HG02840 (cell line): ENCODE data around the gene ECT2.
"Not testable (repeated sequence)": the region's sequence is repeated elsewhere in the genome, so short reads cannot be mapped to it uniquely, and the experiment has no call there.

Experiments
- ATAC-seq: cut with Tn5 transposase; IDR thresholded peaks from one replicate; pipeline ENCODE4 v1.9.1; 2021; ENCODE audit warnings: mild to moderate bottlenecking, moderate library complexity, moderate number of reproducible peaks; ENCODE audit not compliant: unreplicated experiment, low FRiP score

Gene ECT2

GRCh38 chr3:172800156-172800555 is 49.6 kb downstream of the ECT2 start:
- ATAC-seq, result no peak

- ATAC-seq, result no peak
Observed at GRCh38 chr3:172803489-172803888, 53.0 kb downstream of the ECT2 start.

DNA sequence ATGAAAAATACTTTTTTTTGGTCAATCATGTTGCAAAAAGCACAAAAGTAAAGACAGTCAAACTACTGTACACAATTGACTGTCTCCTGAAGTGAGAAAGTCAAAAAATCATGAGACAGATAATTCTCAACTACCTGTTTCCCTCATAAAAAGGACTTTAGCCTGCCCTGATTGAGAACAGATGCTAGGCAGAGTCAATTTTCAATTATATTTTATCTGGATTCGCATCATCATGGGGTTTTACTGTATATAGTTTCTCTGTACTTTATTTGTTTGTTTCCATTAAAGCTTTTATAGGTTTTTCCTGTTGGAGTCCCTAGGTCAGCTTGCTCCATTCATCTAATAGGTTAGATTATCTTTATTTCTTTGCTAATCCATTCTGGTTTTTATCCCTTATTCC is 53.8 kb downstream of the ECT2 start:
- ATAC-seq, result no peak

DNA sequence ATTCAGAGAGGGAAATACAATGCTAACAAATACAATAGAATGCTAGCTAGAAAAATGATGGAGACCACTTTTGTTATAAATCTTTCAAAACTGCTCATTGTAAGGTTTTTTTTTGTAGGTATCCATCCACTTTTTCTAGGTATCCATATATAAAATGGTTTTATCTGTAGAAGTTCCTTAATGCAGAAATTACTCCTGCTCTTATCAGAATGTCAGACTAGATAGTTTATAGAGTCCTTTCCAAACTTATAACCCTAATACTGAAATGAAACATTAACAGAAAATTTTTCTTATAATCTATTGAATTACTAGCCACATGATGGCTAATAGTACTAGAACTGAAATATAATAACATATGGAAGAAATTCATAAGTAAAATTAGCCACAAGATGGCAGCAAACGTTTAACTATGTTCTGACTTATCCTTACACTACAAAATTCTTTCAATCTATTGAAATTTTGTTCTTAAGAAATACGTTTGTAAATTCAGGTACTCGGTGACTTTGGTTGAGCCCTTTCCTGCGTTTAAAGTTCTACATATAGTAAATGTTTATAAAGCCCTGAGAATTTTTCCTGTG is 58.5 kb downstream of the ECT2 start:
- ATAC-seq, result no peak

GRCh38 chr3:172811099-172811498 is 60.6 kb downstream of the ECT2 start:
- no peak for ATAC-seq

DNA sequence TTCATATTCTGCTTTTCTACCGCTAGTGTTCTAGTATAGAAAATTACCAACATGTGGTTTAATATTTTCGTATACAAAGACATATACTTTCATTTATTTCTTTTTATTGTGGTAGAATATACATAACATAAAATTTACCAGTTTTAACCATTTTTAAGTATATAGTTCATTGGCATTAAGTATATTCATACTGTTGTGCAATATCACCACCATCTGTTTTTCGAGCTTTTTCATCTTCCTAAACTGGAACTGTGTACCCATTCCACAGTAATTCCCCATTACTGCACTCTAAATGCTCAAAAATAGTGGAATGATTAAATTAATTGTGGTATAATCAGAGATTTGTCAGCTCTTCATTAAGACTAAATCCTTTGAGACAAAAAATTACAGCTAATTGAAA is 62.9 kb downstream of the ECT2 start:
- no peak for ATAC-seq

DNA sequence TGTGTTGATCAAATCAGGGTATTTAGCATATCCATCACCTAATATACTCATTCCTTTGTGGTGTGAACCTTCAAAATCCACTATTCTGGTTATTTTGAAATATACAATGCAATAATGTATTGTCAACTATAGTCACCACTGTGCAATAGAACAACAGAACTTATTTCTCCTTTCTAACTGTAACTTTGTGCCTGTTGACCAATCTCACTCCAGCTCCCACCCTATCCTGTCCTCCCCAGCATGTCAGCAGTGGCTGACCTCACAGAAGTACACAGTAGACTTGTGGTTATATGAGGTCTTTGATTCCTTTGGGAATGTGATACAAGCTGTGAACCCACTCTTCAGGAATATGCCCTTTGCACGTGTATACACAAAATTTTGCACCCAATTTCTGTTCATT is 64.2 kb downstream of the ECT2 start:
- no peak for ATAC-seq

- no peak for ATAC-seq
Observed at GRCh38 chr3:172815857-172816256, 65.3 kb downstream of the ECT2 start.

- ATAC-seq, result no peak
Observed at GRCh38 chr3:172816281-172816680, 65.8 kb downstream of the ECT2 start.

DNA sequence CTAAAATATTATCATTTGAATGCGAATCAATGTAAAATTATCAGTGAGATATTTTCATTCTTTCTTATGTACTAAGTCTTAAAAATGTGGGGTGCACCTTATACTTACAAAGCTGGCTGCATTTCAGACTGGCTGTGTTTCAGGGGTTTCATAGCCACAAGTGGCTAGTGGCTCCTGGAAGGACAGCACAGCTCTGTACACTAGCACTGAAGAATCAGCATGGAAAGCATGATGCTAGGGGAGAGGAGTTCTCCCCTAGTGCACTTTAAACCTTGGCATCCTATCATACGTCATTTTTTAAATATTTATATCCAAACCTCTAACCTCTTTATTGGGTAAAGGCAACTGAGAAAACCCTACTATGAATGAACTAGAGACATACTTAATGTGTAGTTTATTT is 66.4 kb downstream of the ECT2 start:
- ATAC-seq, result no peak

GRCh38 chr3:172820492-172820891 is 70.0 kb downstream of the ECT2 start:
- ATAC-seq, result no peak

DNA sequence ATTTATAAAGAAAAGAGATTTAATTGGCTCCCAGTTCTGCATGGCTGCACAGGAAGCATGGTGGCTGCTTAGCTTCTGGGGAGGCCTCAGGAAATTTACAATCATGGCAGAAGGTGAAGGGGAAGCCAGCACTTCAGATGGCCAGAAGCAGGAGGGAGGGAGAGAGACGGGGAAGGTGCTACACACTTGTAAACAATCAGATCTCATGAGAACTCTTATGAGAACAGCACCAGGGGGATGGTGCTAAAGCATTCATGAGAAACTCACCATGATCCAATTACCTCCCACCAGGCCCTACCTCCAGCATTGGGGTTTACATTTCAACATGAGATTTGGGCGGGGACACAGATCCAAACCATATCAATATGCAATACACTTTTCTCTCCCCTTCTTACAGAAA is 73.7 kb downstream of the ECT2 start:
- ATAC-seq, result no peak

DNA sequence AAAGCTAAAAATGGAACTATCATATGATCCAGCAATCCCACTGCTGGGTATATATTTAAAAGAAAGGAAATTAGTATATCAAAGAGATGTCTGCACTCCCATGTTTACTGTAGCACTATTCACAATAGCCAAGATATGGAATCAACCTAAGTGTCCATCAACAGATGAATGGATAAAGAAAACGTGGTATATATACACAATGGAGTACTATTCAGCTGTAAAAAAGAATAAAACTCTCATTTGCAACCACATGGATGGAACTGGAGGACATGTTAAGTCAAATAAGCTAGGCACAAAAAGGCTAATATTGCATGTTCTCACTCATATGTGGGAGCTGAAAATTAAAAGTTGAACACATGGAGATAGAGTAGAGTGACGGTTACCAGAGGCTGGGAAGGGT is 76.7 kb downstream of the ECT2 start:
- ATAC-seq, result not testable (repeated sequence)

- no peak for ATAC-seq
Observed at GRCh38 chr3:172832983-172833382, 82.5 kb downstream of the ECT2 start.

DNA sequence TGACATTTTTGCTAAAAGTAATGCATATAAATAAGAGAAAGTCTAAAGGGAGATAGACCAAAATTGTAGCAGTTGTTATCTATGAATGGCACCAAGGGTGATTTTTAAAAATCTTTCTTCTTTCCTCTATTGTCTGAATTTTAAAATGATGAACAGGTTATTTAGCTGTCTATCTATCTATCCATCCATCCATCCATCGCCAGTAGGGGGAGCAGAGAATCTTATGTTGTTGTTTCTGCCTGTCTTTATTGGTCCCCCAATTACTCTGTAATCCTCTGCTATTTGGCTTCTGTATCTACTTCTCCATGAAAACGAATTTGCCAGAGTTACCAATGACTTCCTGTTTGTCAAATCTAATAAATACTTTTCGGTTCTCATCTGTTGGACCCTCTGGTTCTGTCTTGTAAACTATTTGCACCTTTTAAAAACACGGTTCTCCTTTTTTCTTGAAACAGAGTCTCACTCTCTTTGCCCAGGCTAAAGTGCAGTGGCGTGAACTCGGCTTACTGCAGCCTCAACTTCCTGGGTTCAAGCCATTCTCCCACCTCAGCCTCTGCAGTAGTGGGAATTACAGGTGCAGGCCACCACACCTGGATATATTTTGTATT is 86.0 kb downstream of the ECT2 start:
- no peak for ATAC-seq

- no peak for ATAC-seq
Observed at GRCh38 chr3:172839679-172840078, 89.2 kb downstream of the ECT2 start.

- ATAC-seq, result no peak
Observed at GRCh38 chr3:172840463-172840862, 89.9 kb downstream of the ECT2 start.

GRCh38 chr3:172840913-172841312 is 90.4 kb downstream of the ECT2 start:
- ATAC-seq, result no peak

- no peak for ATAC-seq
Observed at GRCh38 chr3:172844428-172844827, 93.9 kb downstream of the ECT2 start.

GRCh38 chr3:172846103-172846561 is 95.6 kb downstream of the ECT2 start:
- ATAC-seq, result no peak

DNA sequence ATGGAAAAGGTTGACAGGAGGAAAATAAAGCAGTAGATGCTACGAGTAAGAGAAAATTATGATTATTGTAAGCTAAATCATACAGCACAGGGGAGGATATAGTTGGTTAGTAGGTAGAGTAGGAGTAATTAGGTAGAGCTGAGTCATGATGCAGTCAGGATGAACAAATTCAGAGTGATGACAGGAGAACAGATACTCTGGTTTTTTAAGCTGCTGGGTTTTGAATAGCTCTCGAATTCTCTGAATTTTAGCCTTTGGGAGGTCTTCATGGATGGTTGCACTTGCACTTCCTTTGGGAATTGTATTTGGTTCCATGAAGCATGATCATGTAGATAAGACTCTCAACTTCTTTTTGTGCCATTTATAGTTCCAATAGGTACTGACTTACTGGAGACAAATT is 96.2 kb downstream of the ECT2 start:
- ATAC-seq, result no peak

- no peak for ATAC-seq
Observed at GRCh38 chr3:172847292-172847691, 96.8 kb downstream of the ECT2 start.

DNA sequence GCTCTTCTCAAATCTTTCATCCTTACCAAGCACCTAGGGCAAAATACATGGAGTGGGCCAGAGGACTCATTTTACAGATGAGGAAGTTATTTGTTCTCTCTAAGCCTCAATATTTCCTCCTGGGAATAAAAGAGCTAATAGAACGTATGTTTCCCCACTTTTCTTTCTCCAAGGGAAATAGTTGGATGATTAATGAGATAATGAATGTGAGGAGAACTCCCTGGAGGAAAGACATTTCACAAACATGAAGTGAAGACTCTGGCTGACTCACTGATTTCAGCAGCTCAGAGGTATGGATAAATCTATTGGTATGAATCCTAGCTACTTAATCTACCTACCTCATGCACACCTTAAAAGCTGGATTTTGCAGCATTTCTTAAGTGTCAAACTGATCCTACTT is 98.4 kb downstream of the ECT2 start:
- no peak for ATAC-seq
